Neutrophil (primary cell): ENCODE results near the gene KCNIP2.

Source experiments
- H3K27ac ChIP-seq: fragments of 200-600 bp; sonication (generic); 2 replicates; pipeline ENCODE4 v1.5.1; 2016; ENCODE audit warnings: mild to moderate bottlenecking, moderate library complexity
- H3K27me3 ChIP-seq: fragments of 200-600 bp; sonication (generic); 2 replicates; pipeline ENCODE4 v1.6.0; 2016; ENCODE audit warnings: mild to moderate bottlenecking
- H3K36me3 ChIP-seq: fragments of 200-600 bp; sonication (generic); 2 replicates; pipeline ENCODE4 v1.5.1; 2017
- H3K4me1 ChIP-seq, 2 experiments: fragments of 200-600 bp in 1 of 2; sonication (generic) in 1 of 2; 1 replicate in 1 of 2; 2 replicates in 1 of 2; pipeline versions ENCODE4 v1.5.1 to v1.6.1; 2013 to 2016; ENCODE audit warnings: low read depth in 1 of 2, low read length in 1 of 2, mild to moderate bottlenecking in 1 of 2, moderate library complexity in 1 of 2; ENCODE audit not compliant: control insufficient read depth in 1 of 2, insufficient read depth in 1 of 2
- H3K4me3 ChIP-seq, 2 experiments: fragments of 200-600 bp in 1 of 2; sonication (generic) in 1 of 2; 1 replicate in 1 of 2; 2 replicates in 1 of 2; pipeline ENCODE4 v1.5.1; 2013 to 2016; ENCODE audit warnings: low read depth in 1 of 2, low read length in 1 of 2, mild to moderate bottlenecking in 1 of 2, moderate library complexity in 1 of 2
- H3K9me3 ChIP-seq: fragments of 200-600 bp; sonication (generic); 2 replicates; pipeline ENCODE4 v1.5.1; 2016
- CTCF ChIP-seq: fragments of 200-600 bp; sonication (generic); IDR thresholded peaks from 2 replicates; pipeline ENCODE4 v1.5.1; 2016; ENCODE audit warnings: antibody characterized with exemption

Gene KCNIP2

GRCh38 chr10:101878869-101879268 is 35.3 kb upstream of the KCNIP2 start:
- H3K27me3 ChIP-seq = no peaks in the 10 kb centered on the region
- no peak for TF ChIP-seq CTCF
- H3K4me1 ChIP-seq = peaks cover 5% of the 10 kb centered on the region in 2 experiments
- H3K36me3 ChIP-seq = peaks cover 8% of the 10 kb centered on the region
- H3K4me3 ChIP-seq = no peak overlapping the region
- no peak overlapping the region for H3K27ac ChIP-seq
- H3K9me3 ChIP-seq = no peaks in the 10 kb centered on the region

DNA sequence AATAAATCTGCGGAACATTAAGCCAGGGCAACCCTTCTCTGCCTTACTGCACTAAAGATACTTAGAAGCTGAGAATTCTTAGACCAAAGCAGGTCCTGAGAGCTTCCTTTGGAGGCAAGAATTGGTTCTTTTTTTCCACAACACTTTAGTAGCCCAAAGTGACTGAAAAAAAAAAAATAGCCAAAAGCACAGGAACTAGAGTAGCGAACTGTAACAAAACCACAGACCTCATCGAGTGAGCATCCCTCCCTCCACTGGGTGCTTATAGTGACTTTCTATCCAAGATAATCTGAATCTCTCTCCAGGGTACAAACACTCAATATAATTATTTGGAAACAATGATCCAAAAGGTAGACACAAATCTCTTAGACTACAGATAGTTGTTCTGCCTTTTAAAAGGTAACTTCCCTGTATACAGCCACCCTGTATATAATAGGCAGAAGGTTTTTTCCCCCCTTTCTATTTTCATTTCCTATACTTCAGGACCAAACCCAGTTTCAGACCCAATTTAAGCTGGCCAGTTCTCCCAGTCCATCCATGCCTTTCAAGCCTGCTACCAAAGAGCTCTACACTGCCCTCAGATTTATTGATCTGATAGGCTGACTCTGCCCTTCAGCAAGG is 31.6 kb upstream of the KCNIP2 start:
- TF ChIP-seq CTCF = no peak
- no peaks in the 10 kb centered on the region for H3K4me1 ChIP-seq
- no peaks in the 10 kb centered on the region for H3K9me3 ChIP-seq
- H3K27me3 ChIP-seq = no peaks in the 10 kb centered on the region
- H3K27ac ChIP-seq = no peak overlapping the region
- H3K4me3 ChIP-seq = no peak overlapping the region
- peaks cover 8% of the 10 kb centered on the region for H3K36me3 ChIP-seq

DNA sequence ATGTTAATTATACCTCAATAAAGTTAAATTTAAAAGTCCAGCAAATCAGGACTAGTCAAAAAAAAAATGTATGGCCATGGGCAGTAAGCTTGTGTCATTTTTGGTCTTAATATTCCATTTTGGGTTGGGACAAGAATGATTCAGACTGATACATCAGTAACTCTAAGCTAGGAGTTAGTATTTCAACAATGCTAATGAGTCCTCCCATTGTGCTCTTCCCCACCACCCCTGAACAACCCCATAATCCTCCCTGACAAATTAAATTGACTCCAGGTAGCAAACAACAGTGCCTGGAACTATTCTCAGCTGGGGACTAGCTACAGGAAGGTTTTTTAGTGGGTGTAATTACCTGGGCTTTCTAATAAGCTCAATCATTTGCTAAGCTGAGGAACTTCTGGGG is 30.7 kb upstream of the KCNIP2 start:
- Histone ChIP-seq H3K4me3 (no peak overlapping the region), H3K36me3 (no peaks in the 10 kb centered on the region), H3K4me1 (no peaks in the 10 kb centered on the region), H3K27me3 (no peaks in the 10 kb centered on the region), H3K9me3 (no peaks in the 10 kb centered on the region), H3K27ac (no peak overlapping the region)
- no peak for TF ChIP-seq CTCF

DNA sequence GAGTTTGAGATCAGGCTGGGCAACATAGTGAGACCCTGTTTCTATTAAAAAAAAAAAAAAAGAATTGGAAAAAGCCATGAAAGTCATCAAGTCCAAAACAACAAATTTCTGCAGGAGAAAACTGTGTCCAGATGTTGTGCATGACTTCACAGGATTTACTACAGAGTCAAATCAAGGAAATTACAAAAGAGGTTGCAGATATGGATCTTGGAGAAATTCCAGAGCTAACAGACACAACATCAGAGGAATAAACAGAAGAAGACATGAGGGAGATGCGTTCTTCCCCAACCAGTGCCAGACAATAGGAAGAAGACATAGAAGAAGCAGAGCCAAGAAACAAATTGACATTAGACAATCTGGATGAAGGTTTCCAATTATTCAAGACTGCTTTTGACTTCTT is 24.3 kb upstream of the KCNIP2 start:
- Histone ChIP-seq H3K9me3 (no peaks in the 10 kb centered on the region), H3K27me3 (no peaks in the 10 kb centered on the region), H3K4me1 (no peaks in the 10 kb centered on the region), H3K4me3 (no peak overlapping the region), H3K36me3 (no peaks in the 10 kb centered on the region), H3K27ac (no peak overlapping the region)
- TF ChIP-seq CTCF = no peak

DNA sequence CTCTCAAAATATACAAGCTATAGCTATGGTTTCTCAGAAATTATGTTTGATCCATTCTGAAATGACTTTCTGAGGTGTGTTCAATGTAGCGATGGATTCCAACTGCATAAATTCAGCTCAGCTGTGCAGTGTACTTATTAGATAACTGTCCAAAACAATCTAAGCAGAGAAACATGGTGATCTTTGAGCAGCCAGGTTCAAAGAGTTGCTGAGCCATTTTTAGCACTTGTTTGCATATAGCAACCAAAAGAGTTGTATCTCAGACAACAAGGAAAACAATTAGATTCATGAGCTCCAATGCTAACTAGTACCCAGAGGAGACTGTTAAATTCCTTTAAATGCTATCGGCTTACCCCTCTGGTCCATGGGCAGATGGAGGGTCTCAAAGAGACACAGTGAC is 15.9 kb upstream of the KCNIP2 start:
- Histone ChIP-seq H3K4me1 (peaks cover 10 to 11% of the 10 kb centered on the region in 2 experiments), H3K4me3 (no peak overlapping the region), H3K27ac (peak overlapping the region; percentile 14), H3K27me3 (no peaks in the 10 kb centered on the region), H3K9me3 (no peaks in the 10 kb centered on the region), H3K36me3 (no peaks in the 10 kb centered on the region)
- TF ChIP-seq CTCF = no peak
